Measurements from ENCODE around the gene GIMAP5.

GIMAP5 gene

GRCh38 chr7:150737265-150738055 lies at the start of gene GIMAP5:
GIMAP5 (plus strand) TSS chr7:150737418; CDS start chr7:150740885, 3,467 bp downstream.
- DNase-seq (ENCODE audit: low read depth) = no peak

GRCh38 chr7:150688630-150689029 lies 48.6 kb upstream of the GIMAP5 start:
- DNase-seq (ENCODE audit: low read depth) = no peak

GRCh38 chr7:150695654-150696053 lies 41.6 kb upstream of the GIMAP5 start:
- no peak for DNase-seq (ENCODE audit: low read depth)

- no peak for DNase-seq (ENCODE audit: low read depth)
These were observed 34.0 kb upstream of the GIMAP5 start for GRCh38 chr7:150703209-150703608.

GRCh38 chr7:150715293-150715692 lies 21.9 kb upstream of the GIMAP5 start:
- DNase-seq (ENCODE audit: low read depth) = no peak

- DNase-seq (ENCODE audit: low read depth) = no peak
These were observed 21.5 kb upstream of the GIMAP5 start for GRCh38 chr7:150715738-150716137.

- DNase-seq (ENCODE audit: low read depth) = no peak
These were observed 20.9 kb upstream of the GIMAP5 start, which contains the start of gene GIMAP1 for GRCh38 chr7:150716368-150716767. GIMAP1 (plus strand) TSS chr7:150716613; CDS start chr7:150719048, 2,435 bp downstream.

GRCh38 chr7:150716939-150717338 lies 20.3 kb upstream of the GIMAP5 start:
- no peak for DNase-seq (ENCODE audit: low read depth)

GRCh38 chr7:150717814-150718420 lies 19.3 kb upstream of the GIMAP5 start:
- DNase-seq (ENCODE audit: low read depth) = no peak

- DNase-seq (ENCODE audit: low read depth) = no peak
These were observed 17.8 kb upstream of the GIMAP5 start for GRCh38 chr7:150719436-150719835.

GRCh38 chr7:150719960-150720891 lies 17.0 kb upstream of the GIMAP5 start:
- DNase-seq (ENCODE audit: low read depth) = no peak

GRCh38 chr7:150721970-150722373 lies 15.2 kb upstream of the GIMAP5 start:
- DNase-seq (ENCODE audit: low read depth) = no peak

- DNase-seq (ENCODE audit: low read depth) = no peak
These were observed 14.7 kb upstream of the GIMAP5 start for GRCh38 chr7:150722431-150722931.

- no peak for DNase-seq (ENCODE audit: low read depth)
These were observed 13.8 kb upstream of the GIMAP5 start for GRCh38 chr7:150723467-150723866.

GRCh38 chr7:150727381-150727780 lies 9.8 kb upstream of the GIMAP5 start:
- no peak for DNase-seq (ENCODE audit: low read depth)

- no peak for DNase-seq (ENCODE audit: low read depth)
These were observed 9.2 kb upstream of the GIMAP5 start for GRCh38 chr7:150728011-150728410.

- DNase-seq (ENCODE audit: low read depth) = no peak
These were observed 8.6 kb upstream of the GIMAP5 start for GRCh38 chr7:150728609-150729008.

GRCh38 chr7:150731916-150732315 lies 5.3 kb upstream of the GIMAP5 start:
- DNase-seq (ENCODE audit: low read depth) = no peak

GRCh38 chr7:150732786-150733481 lies 4.3 kb upstream of the GIMAP5 start:
- DNase-seq (ENCODE audit: low read depth) = no peak

- no peak for DNase-seq (ENCODE audit: low read depth)
These were observed 3.6 kb upstream of the GIMAP5 start for GRCh38 chr7:150733482-150734095.

GRCh38 chr7:150734254-150734653 lies 3.0 kb upstream of the GIMAP5 start:
- DNase-seq (ENCODE audit: low read depth) = no peak

Measured in CMK (cell line).